K562 treated with DMSO at 1 percent for 48 hours (cell line): ENCODE measurements around the gene TUG1. TPM values are rescaled to one million over a fixed set of nuclear protein-coding genes. Genes with fewer than 3 reads are reported as not detected.

Experiments
- total RNA-seq: library from RNA; unstranded; fragments of 300-600 nt; gene quantifications from 2 replicates; pipeline ENCODE4 v1.2.3, GENCODE V29; 2022; ENCODE audit warnings: low replicate concordance; ENCODE audit errors: extremely low read depth

The TUG1 gene
- 79.9 TPM in 1 of 2 replicates, not detected in the other for total RNA-seq

DNA sequence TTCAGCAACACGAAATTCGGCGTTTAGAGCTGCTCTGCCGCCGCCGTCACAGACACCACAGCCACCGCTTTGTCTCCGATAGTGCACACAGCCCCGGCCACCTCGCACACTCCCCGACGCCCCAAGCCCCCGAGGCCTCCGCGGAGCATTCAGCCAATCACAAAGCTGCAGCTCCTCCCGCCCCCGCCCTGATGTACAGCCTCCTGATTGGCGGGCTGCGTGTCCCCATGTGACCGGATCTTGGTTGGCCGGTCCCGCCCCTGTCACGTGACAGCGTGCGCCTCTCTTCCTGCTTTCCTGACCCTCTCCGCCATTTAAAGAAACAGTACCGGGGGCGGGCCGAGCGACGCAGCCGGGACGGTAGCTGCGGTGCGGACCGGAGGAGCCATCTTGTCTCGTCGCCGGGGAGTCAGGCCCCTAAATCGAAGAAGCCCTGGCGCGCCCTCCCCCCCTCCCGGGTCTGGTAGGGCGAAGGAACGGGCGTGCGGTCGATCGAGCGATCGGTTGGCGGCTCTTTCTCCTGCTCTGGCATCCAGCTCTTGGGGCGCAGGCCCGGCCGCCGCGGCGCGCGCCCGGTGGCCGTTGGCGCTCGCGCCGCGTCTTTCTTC, at the start of gene TUG1:
Gene TUG1 (plus strand): TSS at position 342 of the 608 bp plus-strand sequence.

DNA sequence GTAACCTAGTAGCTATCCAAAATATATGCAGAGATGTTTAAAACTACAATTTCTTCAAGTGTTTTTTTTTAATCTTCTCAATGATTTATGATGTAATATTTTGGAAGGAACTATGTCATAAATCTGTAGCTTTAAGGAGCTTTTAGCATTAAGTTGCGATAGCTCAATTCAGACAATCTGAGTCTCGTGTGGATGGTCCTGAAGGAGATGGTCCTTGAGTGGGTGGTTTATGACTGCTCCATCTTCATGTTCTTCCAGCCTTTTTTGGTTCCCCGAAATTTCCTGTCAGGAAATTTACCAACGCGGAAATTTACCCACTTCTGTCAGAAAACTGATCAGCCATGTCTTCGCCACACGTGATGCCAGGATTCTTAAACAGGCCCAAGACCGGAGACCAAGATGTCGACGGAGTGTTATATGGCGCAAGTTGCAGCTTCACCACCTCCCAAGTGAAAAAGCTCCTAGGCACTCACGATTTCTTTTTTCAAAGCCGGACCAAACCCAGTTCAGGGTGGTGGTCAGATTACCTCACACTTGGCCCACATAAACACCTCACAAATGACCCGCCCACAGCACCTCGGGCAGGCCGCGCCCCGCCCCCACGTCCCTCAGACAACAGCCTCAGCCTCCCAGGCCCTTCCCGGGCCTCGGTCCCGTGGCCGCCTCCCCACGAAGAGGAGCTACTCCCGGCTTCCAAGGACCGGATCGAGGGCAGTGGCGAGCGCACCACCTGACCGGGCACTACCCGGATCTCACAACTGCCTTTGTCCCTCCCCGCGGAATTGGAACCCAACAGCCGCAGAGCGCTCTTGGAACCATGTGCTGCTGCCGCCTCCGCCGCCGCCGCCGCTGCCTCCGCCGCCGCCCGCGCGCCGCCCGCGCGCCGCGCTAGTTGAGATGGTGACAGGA, 796 bp upstream of the TUG1 start, which contains the start of gene MORC2:
Gene MORC2 (minus strand): TSS at position 760 of the 909 bp plus-strand sequence. CDS start 885 bp downstream, outside the sequence.

Other genes with a start within 250 kb of the TUG1 start
- gene MORC2, start 491 bp upstream of the TUG1 start, total RNA-seq = not detected in 2 replicates
- gene SMTN, start 112.1 kb downstream of the TUG1 start, total RNA-seq = not detected in 2 replicates
- not detected in 2 replicates for gene SELENOM, start 138.3 kb downstream of the TUG1 start, total RNA-seq
- not detected in 2 replicates for gene INPP5J, start 153.7 kb downstream of the TUG1 start, total RNA-seq
- gene PLA2G3, start 171.2 kb downstream of the TUG1 start, total RNA-seq = not detected in 2 replicates
- gene RNF185, start 190.9 kb downstream of the TUG1 start, total RNA-seq = not detected in 2 replicates
- not detected in 2 replicates for gene LIMK2, start 243.0 kb downstream of the TUG1 start, total RNA-seq